Uterus (tissue), 4 donors: ENCODE results near the gene MAPKAPK3. TPM values are rescaled to one million over a fixed set of nuclear protein-coding genes. Genes with fewer than 3 reads are reported as not detected.

Experiments
- DNase-seq, 2 donors: peaks; one replicate each; pipeline ENCODE4 v3.0.0-alpha.2; 2019 to 2020
- H3K27ac ChIP-seq, 2 donors: fragments of 200-600 bp; sonication (generic); 1 replicate in 1 of 2; 2 replicates in 1 of 2; pipeline ENCODE4 v1.5.1; 2016 to 2018
- H3K27me3 ChIP-seq, 2 donors: fragments of 200-600 bp; sonication (generic); one replicate each; pipeline ENCODE4 v1.5.1; 2018 to 2019; ENCODE audit warnings: control low read depth in 1 of 2
- H3K36me3 ChIP-seq, 2 donors: fragments of 200-600 bp; sonication (generic); one replicate each; pipeline ENCODE4 v1.5.1; 2019; ENCODE audit warnings: control low read depth in 1 of 2
- H3K4me1 ChIP-seq, 2 donors: fragments of 200-600 bp; sonication (generic); one replicate each; pipeline ENCODE4 v1.5.1; 2018 to 2019; ENCODE audit warnings: control low read depth in 1 of 2
- H3K4me3 ChIP-seq, 2 donors: fragments of 200-600 bp; sonication (generic); 1 replicate in 1 of 2; 2 replicates in 1 of 2; pipeline ENCODE4 v1.5.1; 2018 to 2019; ENCODE audit warnings: mild to moderate bottlenecking in 1 of 2
- H3K9me3 ChIP-seq, 2 donors: fragments of 200-600 bp; sonication (generic); one replicate each; pipeline ENCODE4 v1.5.1; 2019; ENCODE audit warnings: control low read depth in 1 of 2
- CTCF ChIP-seq, 4 experiments: fragments of 200-600 bp in 2 of 4; fragments of 450-650 bp in 2 of 4; sonication (generic) in 2 of 4; IDR thresholded peaks; one replicate each; pipeline ENCODE4 v1.5.1; 2016 to 2019; ENCODE audit warnings: antibody characterized with exemption in 4 of 4, mild to moderate bottlenecking in 2 of 4, moderate library complexity in 1 of 4
- POLR2A ChIP-seq, 2 donors: fragments of 450-650 bp; IDR thresholded peaks; one replicate each; pipeline ENCODE4 v1.6.1; 2016; ENCODE audit warnings: antibody characterized with exemption in 2 of 2, mild to moderate bottlenecking in 1 of 2, moderate library complexity in 1 of 2
- intact Hi-C: fragments of 100-400 bp; cut with DNase I; formaldehyde crosslinking; loops from one replicate; pipeline ENCODE4 v1.15.1; 2023; ENCODE audit warnings: low total_unique reads
- total RNA-seq, 4 donors: library from RNA; depleted of rRNA in 3 of 4; stranded (reverse); fragments of >200 nt in 3 of 4; gene quantifications; one replicate each; pipeline versions ENCODE4 v1.1.0 to v1.2.4, GENCODE V29; 2014 to 2023
- donor health status: DM: yes; HTN: yes; CAD: no.

The MAPKAPK3 gene
- total RNA-seq, 4 donors from 2014 or later, result 22.0 to 39.1 (median 29.0) TPM

GRCh38 chr3:50633230-50633790 lies 16.4 kb downstream of the MAPKAPK3 start:
- no peaks in the 10 kb centered on the region for H3K4me1 ChIP-seq
- H3K4me3 ChIP-seq, result no peak overlapping the region
- no peak overlapping the region for H3K27ac ChIP-seq
- intact Hi-C loops, result no loop called here
- no peaks in the 10 kb centered on the region for H3K36me3 ChIP-seq
- no peak for DNase-seq
- no peaks in the 10 kb centered on the region for H3K27me3 ChIP-seq
- no peaks in the 10 kb centered on the region for H3K9me3 ChIP-seq
- TF ChIP-seq CTCF (IDR thresholded peaks at IDR 0.05) (no peak), POLR2A (IDR thresholded peaks at IDR 0.05) (no peak)

DNA sequence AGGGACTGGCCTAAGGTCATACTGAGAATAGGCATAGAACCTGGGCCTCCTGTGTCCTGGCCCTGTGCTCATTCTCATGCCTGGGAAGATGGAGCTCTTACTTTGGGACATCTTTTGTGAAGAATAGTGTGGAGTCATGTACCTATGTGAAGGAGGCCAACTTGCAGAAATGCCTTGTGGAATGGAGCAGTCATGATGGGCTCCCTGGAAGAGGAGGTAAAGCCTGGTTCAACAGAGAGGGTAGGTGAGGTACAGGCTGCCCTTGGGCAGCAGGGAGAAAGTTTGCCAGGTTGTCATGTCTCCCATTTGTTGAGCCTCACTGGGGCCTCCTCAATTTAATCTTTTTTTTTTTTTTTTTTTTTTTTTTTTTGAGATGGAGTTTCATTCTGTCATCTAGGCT lies 18.1 kb downstream of the MAPKAPK3 start:
- H3K27ac ChIP-seq, result no peak overlapping the region
- no peaks in the 10 kb centered on the region for H3K27me3 ChIP-seq
- H3K4me3 ChIP-seq, result no peak overlapping the region
- TF ChIP-seq CTCF (IDR thresholded peaks at IDR 0.05) (no peak), POLR2A (IDR thresholded peaks at IDR 0.05) (no peak)
- no peak for DNase-seq
- H3K36me3 ChIP-seq, result no peaks in the 10 kb centered on the region
- H3K9me3 ChIP-seq, result no peaks in the 10 kb centered on the region
- intact Hi-C loops, result no loop called here
- H3K4me1 ChIP-seq, result no peaks in the 10 kb centered on the region

GRCh38 chr3:50637011-50637410 lies 20.1 kb downstream of the MAPKAPK3 start:
- Histone ChIP-seq H3K4me3 (no peak overlapping the region), H3K9me3 (no peaks in the 10 kb centered on the region), H3K27ac (no peak overlapping the region), H3K36me3 (no peaks in the 10 kb centered on the region), H3K27me3 (no peaks in the 10 kb centered on the region), H3K4me1 (no peaks in the 10 kb centered on the region)
- DNase-seq, result no peak
- TF ChIP-seq POLR2A (IDR thresholded peaks at IDR 0.05), result no peak
- no peak for TF ChIP-seq CTCF (IDR thresholded peaks at IDR 0.05)
- intact Hi-C loops, result no loop called here

DNA sequence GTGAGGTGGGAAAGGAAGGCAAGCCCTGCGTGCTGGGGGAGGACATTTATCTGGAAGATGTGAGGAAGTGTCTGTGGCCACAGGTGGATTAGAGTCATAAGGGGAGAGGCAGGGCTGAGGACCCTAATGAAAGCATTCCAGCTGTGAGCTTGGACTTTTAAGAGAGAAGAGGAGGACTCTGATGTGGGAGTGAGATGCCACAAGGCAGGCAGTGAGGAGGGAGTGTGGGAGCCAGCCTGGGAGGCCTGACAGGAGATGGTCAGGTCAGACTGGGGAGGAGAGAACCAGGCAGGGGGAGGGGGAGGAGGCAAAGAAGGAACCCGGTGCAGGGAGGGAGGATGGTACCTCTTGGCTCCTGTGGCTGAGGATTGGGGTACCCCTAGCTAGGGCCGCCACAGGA lies 21.0 kb downstream of the MAPKAPK3 start:
- DNase-seq, result no peak
- Histone ChIP-seq H3K9me3 (no peaks in the 10 kb centered on the region), H3K4me3 (no peak overlapping the region), H3K36me3 (no peaks in the 10 kb centered on the region), H3K27ac (no peak overlapping the region), H3K27me3 (no peaks in the 10 kb centered on the region), H3K4me1 (no peaks in the 10 kb centered on the region)
- TF ChIP-seq POLR2A (IDR thresholded peaks at IDR 0.05) (no peak), CTCF (IDR thresholded peaks at IDR 0.05) (no peak)
- intact Hi-C loops, result no loop called here

GRCh38 chr3:50639055-50639494 lies 22.1 kb downstream of the MAPKAPK3 start:
- H3K4me1 ChIP-seq, result no peaks in the 10 kb centered on the region
- no peak for DNase-seq
- intact Hi-C loops, result no loop called here
- H3K4me3 ChIP-seq, result no peak overlapping the region
- no peaks in the 10 kb centered on the region for H3K27me3 ChIP-seq
- no peaks in the 10 kb centered on the region for H3K36me3 ChIP-seq
- no peaks in the 10 kb centered on the region for H3K9me3 ChIP-seq
- no peak for TF ChIP-seq POLR2A (IDR thresholded peaks at IDR 0.05)
- no peak for TF ChIP-seq CTCF (IDR thresholded peaks at IDR 0.05)
- H3K27ac ChIP-seq, result no peak overlapping the region
